ENCODE measurements around the gene NPIPB6. TPM values are rescaled to one million over a fixed set of nuclear protein-coding genes. Genes with fewer than 3 reads are reported as not detected.

The NPIPB6 gene
- total RNA-seq, 3 donors from 2014 or later, result 0.81 to 1.4 TPM; not detected in 1

DNA sequence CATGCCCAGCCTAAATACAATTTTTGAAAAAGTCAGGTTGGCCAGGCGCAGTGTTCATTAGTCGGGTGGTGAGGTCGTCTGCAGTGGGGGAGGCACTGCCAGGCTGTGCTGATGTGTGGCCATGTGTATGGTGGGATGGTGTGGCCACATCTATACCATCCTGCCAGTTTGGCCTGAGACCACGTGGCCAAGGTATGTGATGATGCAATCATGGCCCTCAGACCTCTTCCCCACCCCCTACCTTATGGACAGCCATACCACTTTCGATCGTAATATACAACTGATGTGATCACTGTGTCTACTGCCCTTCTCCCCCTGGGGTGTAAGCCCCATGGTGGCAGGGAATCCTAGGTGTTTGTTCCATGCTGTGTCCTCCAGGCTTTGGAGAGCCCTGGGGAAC lies 47.3 kb downstream of the NPIPB6 start:
- H3K9me3 Mint-ChIP-seq, result no peaks in the 10 kb centered on the region
- H3K36me3 Mint-ChIP-seq (ENCODE audit: insufficient read depth), result peaks cover 12% of the 10 kb centered on the region
- DNase-seq (no peak), ATAC-seq (no peak)
- no peaks in the 10 kb centered on the region for H3K27me3 Mint-ChIP-seq (ENCODE audit: low read depth)
- peaks cover 37% of the 10 kb centered on the region for H3K4me1 Mint-ChIP-seq (ENCODE audit: low read depth)
- H3K4me3 Mint-ChIP-seq, result no peak overlapping the region

DNA sequence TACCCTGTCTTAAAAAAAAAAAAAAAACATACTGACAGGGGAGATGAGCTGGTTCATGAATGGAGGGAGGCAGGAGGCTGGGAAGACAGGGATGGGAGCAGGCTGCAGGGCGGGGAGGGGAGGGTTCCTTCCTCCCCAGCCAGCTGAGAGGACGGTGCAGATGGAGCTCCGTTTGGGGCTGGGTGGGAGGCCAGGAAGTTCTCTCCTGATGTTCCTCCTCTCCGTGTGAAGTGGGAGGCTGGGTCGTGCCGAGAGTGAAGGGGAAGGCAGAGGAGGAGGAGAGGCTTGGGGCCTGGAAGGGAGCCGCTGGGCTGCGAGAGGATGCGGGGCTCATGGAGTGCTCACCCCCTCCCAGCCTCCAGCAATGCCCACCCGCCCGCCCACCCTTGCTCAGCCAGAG lies 49.7 kb downstream of the NPIPB6 start:
- Mint-ChIP-seq H3K4me1 (ENCODE audit: low read depth) (peaks cover 60% of the 10 kb centered on the region), H3K36me3 (ENCODE audit: insufficient read depth) (peaks cover 4% of the 10 kb centered on the region), H3K27me3 (ENCODE audit: low read depth) (no peaks in the 10 kb centered on the region), H3K4me3 (no peak overlapping the region), H3K9me3 (no peaks in the 10 kb centered on the region)
- ATAC-seq (no peak), DNase-seq (no peak)

DNA sequence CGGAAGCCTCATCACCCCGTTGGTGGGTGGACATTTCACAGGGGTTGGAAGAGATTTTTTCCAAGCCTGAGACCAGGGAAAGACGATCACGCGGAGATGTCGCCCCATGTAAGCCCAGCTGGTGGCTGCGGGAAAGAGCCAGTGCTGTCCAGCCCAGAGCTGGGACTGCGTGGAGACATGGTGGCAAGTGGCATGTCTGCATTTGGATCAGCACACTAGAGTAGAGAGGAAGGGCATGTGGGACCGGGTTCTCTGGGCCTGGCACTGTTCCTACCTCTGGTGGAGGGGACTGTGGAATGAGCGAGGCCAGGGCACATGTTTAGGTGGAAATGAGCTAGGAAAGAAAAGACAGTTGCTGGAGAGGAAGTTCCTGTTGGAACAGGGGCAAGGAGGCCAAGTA lies 51.0 kb downstream of the NPIPB6 start:
- ATAC-seq (no peak), DNase-seq (no peak)
- H3K9me3 Mint-ChIP-seq, result no peaks in the 10 kb centered on the region
- peaks cover 64% of the 10 kb centered on the region for H3K4me1 Mint-ChIP-seq (ENCODE audit: low read depth)
- peaks cover 1% of the 10 kb centered on the region for H3K36me3 Mint-ChIP-seq (ENCODE audit: insufficient read depth)
- H3K4me3 Mint-ChIP-seq, result no peak overlapping the region
- H3K27me3 Mint-ChIP-seq (ENCODE audit: low read depth), result no peaks in the 10 kb centered on the region

DNA sequence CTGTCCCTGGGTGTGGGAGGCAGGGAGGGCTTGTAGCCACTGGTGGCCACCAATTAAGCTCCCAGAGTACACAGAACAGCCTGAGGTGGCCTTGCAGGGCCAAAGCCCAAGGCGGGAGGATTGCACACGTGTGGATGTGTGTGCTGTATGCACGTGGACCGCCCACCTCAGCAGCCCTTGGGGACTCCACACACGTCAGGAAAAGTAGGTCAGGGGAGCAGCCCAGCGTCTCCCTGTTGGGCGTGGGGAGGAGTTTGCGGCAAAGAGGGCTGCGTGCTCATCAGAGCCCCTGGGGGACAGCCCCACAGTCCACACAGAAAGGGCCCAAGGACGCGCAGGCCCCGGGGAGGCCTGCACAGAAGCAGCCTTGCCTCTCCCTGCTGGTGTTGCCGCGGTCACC lies 51.4 kb downstream of the NPIPB6 start:
- DNase-seq, result peak; percentile 39
- H3K36me3 Mint-ChIP-seq (ENCODE audit: insufficient read depth), result peaks cover 1% of the 10 kb centered on the region
- peak in 1 of 2 donors; percentile 39 for ATAC-seq
- H3K9me3 Mint-ChIP-seq, result no peaks in the 10 kb centered on the region
- no peak overlapping the region for H3K4me3 Mint-ChIP-seq
- no peaks in the 10 kb centered on the region for H3K27me3 Mint-ChIP-seq (ENCODE audit: low read depth)
- peaks cover 61% of the 10 kb centered on the region for H3K4me1 Mint-ChIP-seq (ENCODE audit: low read depth)

DNA sequence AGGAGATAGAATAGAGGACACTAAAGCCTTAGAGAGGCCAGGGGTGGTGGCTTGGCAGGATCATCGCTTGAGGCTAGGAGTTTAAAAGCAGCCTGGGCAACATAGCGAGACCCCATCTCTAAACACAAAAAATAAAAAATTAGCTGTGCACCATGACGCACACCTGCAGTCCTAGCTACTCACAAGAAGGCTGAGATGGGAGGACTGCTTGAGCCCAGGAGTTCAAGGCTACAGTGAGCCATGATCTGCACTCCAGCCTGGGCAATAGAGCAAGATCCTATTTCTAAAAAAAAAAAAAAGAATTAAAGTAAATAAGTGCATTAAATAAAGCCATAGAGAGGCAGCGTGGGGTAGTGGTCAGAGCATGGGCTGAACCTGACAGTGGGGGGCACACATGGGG lies 51.9 kb downstream of the NPIPB6 start:
- Mint-ChIP-seq H3K27me3 (ENCODE audit: low read depth) (no peaks in the 10 kb centered on the region), H3K36me3 (ENCODE audit: insufficient read depth) (peaks cover 1% of the 10 kb centered on the region), H3K4me1 (ENCODE audit: low read depth) (peaks cover 57% of the 10 kb centered on the region), H3K9me3 (no peaks in the 10 kb centered on the region), H3K4me3 (no peak overlapping the region)
- DNase-seq (no peak), ATAC-seq (no peak)

DNA sequence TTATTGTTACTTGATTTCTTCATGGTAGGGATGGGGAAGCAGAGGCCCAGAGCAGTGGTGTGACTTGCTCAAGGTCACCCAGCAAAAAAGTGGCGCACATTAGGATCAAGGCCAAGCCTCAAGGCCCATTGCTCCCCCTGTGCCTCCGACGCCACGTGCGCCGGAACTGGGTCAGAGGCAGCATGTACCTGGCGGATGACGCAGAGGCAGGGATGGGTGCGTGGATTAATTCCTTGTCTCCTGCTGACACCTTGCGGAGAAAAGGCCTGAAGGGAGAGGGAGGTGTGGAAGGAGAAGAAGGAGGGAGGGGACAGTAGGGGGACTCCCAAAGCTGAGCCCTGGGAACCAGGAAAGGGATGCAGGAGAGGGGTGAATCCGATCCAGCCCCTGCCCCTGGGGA lies 52.5 kb downstream of the NPIPB6 start:
- no peak for ATAC-seq
- DNase-seq, result no peak
- peaks cover 1% of the 10 kb centered on the region for H3K36me3 Mint-ChIP-seq (ENCODE audit: insufficient read depth)
- H3K4me1 Mint-ChIP-seq (ENCODE audit: low read depth), result peaks cover 62% of the 10 kb centered on the region
- H3K4me3 Mint-ChIP-seq, result peak overlapping the region; percentile 37
- H3K9me3 Mint-ChIP-seq, result no peaks in the 10 kb centered on the region
- H3K27me3 Mint-ChIP-seq (ENCODE audit: low read depth), result no peaks in the 10 kb centered on the region

DNA sequence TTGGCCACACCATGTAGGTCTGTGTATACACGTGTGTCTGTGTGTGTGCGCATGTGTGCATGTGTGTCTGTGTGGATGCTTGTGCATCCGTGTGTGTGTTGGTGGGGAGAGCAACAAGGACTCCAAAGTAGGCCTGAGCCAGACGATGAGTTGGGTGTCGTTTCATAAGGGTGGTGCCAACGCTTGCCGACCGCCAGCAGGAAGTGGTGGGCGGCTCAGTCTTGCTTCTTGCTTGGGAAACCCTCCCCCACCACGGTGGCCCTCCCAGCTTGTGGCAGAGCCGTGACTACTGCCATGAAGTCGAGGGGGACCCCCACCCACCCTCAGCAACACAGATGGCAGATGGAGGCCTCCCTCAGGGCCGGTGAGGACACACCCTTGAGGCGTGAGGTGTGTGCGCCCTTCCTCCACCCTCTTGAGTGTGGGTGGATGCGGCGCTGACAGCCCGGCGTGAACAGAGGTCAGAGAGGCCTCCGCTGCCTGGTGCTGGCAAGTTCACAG lies 53.4 kb downstream of the NPIPB6 start:
- Mint-ChIP-seq H3K27me3 (ENCODE audit: low read depth) (no peaks in the 10 kb centered on the region), H3K36me3 (ENCODE audit: insufficient read depth) (peaks cover 3% of the 10 kb centered on the region), H3K4me1 (ENCODE audit: low read depth) (peaks cover 60% of the 10 kb centered on the region), H3K9me3 (no peaks in the 10 kb centered on the region), H3K4me3 (peak overlapping the region; percentile 58)
- ATAC-seq (peak; percentile 88 to 91), DNase-seq (peak; percentile 80)

DNA sequence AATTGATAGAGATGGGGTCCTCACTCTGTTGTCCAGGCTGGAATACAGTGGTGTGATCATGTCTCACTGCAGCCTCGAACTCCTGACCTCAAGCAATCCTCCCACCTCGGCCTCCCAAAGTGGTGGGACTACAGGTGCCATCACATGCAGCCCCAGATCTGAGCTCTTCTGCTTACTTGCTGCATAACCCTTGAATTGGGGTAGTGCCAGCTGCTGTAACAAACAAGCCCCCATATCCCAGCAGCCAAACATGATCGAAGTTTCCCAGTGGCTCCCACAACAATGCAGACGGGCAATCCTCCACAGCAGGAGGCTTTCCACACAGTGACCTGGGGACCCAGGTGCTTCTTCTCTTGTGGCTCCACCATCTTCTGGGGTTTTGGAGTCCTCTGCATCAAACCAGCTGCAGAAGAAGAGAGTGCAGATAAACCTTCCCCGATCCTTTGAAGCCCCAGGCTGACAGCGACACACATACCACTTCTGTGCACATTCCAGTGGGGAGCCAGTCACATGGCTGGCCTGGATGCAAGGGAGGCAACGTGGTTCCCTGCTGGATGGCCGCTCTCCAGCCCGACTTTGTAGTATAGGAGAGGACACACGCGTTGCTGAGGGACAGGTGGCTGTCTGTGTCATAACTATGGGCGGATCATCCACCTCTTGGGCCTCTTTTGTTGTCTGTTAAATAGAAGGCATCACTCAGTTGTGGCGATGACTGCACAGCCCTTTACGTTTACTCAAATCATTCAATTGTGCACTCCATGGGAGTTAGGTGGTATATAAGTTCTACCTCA lies 54.3 kb downstream of the NPIPB6 start:
- DNase-seq (no peak), ATAC-seq (no peak)
- H3K9me3 Mint-ChIP-seq, result no peaks in the 10 kb centered on the region
- H3K4me3 Mint-ChIP-seq, result peak overlapping the region; percentile 24
- peaks cover 57% of the 10 kb centered on the region for H3K4me1 Mint-ChIP-seq (ENCODE audit: low read depth)
- H3K27me3 Mint-ChIP-seq (ENCODE audit: low read depth), result no peaks in the 10 kb centered on the region
- peaks cover 6% of the 10 kb centered on the region for H3K36me3 Mint-ChIP-seq (ENCODE audit: insufficient read depth)

DNA sequence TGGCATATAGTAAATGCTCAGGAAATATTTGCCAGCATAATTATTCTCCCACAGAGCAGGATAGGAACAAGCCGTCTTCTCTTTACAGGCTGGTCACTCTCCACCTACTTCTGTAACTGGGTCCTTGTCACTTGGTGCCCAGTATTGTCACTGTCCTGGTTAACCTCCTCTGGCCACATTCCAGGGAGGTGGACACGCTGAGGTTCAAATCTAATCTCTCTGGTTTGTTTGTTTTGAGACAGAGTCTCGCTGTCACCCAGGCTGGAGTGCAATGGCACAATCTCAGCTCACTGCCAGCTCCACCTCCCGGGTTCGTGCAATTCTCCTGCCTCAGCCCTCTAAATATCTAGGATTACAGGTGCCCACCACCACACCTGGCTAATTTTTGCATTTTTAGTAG lies 55.4 kb downstream of the NPIPB6 start:
- no peak overlapping the region for H3K4me3 Mint-ChIP-seq
- H3K27me3 Mint-ChIP-seq (ENCODE audit: low read depth), result no peaks in the 10 kb centered on the region
- H3K4me1 Mint-ChIP-seq (ENCODE audit: low read depth), result peaks cover 54% of the 10 kb centered on the region
- peaks cover 6% of the 10 kb centered on the region for H3K36me3 Mint-ChIP-seq (ENCODE audit: insufficient read depth)
- DNase-seq, result no peak
- ATAC-seq, result no peak
- H3K9me3 Mint-ChIP-seq, result no peaks in the 10 kb centered on the region

DNA sequence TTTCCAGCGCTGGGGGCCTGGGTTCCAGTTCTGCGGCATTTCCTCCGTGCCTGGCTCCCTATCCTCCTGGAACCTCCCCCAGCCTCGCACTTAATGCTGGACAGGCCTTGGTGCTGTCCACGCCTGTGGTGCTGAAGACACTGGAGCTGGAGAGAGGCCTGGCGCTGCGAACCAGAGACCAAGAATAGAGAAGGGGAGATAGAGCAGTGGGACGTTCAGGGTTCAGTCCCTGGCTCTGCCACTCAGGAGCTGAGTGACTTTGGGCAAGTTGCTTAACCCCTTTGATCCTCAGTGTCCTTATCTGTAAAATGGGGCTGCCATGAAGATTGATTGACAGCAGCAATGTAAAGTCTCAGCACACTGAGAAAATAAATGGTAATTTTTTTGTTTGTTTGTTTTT lies 59.1 kb downstream of the NPIPB6 start:
- Mint-ChIP-seq H3K4me3 (no peak overlapping the region), H3K9me3 (no peaks in the 10 kb centered on the region), H3K4me1 (ENCODE audit: low read depth) (peaks cover 44% of the 10 kb centered on the region), H3K27me3 (ENCODE audit: low read depth) (no peaks in the 10 kb centered on the region), H3K36me3 (ENCODE audit: insufficient read depth) (peaks cover 11% of the 10 kb centered on the region)
- DNase-seq, result no peak
- ATAC-seq, result no peak

DNA sequence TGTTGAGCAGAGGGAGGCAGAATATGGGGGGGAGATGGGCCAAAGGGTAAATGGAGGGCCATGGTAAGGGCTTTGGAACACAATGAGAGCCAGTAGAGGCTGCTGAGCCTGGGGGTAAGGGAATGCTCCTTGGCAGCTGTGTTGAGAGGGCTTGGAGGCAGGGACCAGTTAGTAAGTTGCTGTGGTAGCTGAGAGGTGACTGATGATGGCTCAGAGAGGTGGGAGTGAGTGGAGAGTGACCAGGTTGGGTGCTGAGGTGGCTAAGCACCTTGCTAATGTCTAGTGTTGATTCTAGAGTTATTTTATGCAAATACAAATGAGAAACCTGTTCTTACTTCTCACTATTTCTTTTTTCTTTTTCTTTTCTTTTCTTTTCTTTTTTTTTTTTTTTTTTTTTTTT lies 60.2 kb downstream of the NPIPB6 start:
- Mint-ChIP-seq H3K4me1 (ENCODE audit: low read depth) (peaks cover 43% of the 10 kb centered on the region), H3K9me3 (no peaks in the 10 kb centered on the region), H3K36me3 (ENCODE audit: insufficient read depth) (peaks cover 11% of the 10 kb centered on the region), H3K4me3 (no peak overlapping the region), H3K27me3 (ENCODE audit: low read depth) (no peaks in the 10 kb centered on the region)
- ATAC-seq (no peak), DNase-seq (no peak)

DNA sequence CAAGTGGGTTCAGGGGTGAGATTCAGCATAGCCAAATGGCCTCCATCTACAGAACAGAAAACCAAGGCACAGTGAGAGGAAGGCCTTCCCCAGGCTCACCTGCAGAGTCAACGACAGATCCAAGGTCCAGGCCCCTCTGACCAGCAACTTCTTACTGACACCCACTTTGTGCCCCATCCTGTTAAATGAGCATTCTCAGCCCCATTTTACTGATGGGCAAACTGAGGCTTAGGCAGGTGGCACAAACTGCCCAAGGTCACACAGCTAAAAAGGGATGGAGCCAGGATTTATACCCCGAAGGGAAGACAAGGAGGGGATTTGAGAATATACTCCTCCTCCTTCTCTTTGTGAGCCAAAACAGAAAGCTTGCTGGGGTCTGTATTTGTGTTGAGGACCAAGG lies 61.7 kb downstream of the NPIPB6 start:
- no peaks in the 10 kb centered on the region for H3K9me3 Mint-ChIP-seq
- no peaks in the 10 kb centered on the region for H3K27me3 Mint-ChIP-seq (ENCODE audit: low read depth)
- H3K4me3 Mint-ChIP-seq, result no peak overlapping the region
- ATAC-seq, result no peak
- no peak for DNase-seq
- H3K36me3 Mint-ChIP-seq (ENCODE audit: insufficient read depth), result peaks cover 11% of the 10 kb centered on the region
- peaks cover 55% of the 10 kb centered on the region for H3K4me1 Mint-ChIP-seq (ENCODE audit: low read depth)

DNA sequence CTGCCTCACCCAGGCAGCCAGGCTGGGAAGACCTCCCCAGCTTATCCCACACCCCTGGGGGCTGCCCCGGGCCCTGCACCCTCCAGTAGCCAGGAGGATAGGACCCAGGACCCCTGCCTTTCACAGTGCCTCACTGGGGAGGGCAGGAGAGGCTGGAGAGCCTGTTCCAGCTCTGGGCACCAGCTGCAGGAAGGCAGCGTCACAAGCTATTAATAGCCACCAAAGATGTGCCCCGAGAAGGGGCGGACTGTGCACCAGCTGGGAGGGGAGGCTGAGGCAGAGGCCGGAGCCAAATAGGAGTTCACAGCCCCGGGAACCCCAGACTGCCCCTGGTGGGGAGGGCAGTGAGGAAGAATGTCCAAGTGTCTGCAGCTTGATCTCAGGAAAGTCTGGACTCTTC lies 62.2 kb downstream of the NPIPB6 start:
- no peaks in the 10 kb centered on the region for H3K9me3 Mint-ChIP-seq
- H3K36me3 Mint-ChIP-seq (ENCODE audit: insufficient read depth), result peaks cover 11% of the 10 kb centered on the region
- no peak for DNase-seq
- H3K4me3 Mint-ChIP-seq, result no peak overlapping the region
- peaks cover 56% of the 10 kb centered on the region for H3K4me1 Mint-ChIP-seq (ENCODE audit: low read depth)
- no peaks in the 10 kb centered on the region for H3K27me3 Mint-ChIP-seq (ENCODE audit: low read depth)
- no peak for ATAC-seq

DNA sequence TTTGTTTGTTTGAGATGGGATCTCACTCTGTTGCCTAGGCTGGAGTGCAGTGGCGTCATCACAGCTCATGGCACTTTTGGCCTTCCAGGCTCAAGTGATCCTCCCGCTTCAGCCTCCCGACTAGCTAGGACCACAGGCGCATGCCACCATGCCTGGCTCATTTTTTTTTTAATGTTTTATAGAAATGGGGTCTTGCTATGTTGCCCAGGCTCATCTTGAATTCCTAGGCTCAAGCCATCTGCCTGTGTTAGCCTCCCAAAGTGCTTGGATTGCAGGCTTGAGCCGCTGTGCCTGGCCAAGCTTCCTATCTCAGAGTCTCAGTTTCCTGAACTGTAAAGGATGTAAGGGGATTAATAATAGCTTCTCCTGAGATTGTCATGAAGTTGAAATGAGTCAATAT lies 63.0 kb downstream of the NPIPB6 start:
- no peak for ATAC-seq
- Mint-ChIP-seq H3K4me3 (no peak overlapping the region), H3K27me3 (ENCODE audit: low read depth) (no peaks in the 10 kb centered on the region), H3K4me1 (ENCODE audit: low read depth) (peaks cover 55% of the 10 kb centered on the region), H3K36me3 (ENCODE audit: insufficient read depth) (peaks cover 11% of the 10 kb centered on the region), H3K9me3 (no peaks in the 10 kb centered on the region)
- no peak for DNase-seq

DNA sequence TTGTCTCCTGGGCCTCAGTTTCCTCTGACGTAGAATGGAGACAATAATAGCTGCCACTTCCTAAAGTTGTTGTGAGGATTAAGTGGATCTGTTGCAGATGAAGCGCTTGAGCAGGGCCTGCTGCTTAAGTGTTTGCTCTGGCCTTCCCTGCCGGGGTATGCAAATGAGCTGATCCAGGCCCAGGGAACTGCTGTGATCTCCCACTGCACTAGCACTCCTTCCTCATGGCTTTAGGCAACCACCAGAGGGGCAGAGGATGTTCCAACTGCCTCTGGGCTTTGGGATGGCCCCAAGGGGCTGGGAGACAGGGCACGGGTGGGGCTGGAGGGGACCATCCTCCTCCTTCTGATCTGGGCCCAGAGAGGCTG lies 64.8 kb downstream of the NPIPB6 start:
- H3K27me3 Mint-ChIP-seq (ENCODE audit: low read depth), result no peaks in the 10 kb centered on the region
- ATAC-seq (no peak), DNase-seq (no peak)
- H3K4me3 Mint-ChIP-seq, result no peak overlapping the region
- H3K4me1 Mint-ChIP-seq (ENCODE audit: low read depth), result peaks cover 72% of the 10 kb centered on the region
- H3K9me3 Mint-ChIP-seq, result no peaks in the 10 kb centered on the region
- peaks cover 5% of the 10 kb centered on the region for H3K36me3 Mint-ChIP-seq (ENCODE audit: insufficient read depth)

All from activated T-cell treated with anti-CD3 and anti-CD28 coated beads, Interleukin-2, amount 50 U/mL, for 4 hours (primary cell).